Spleen (tissue), 3 donors: ENCODE measurements around the gene SLC13A3.

Source experiments
- POLR2A ChIP-seq, 3 donors: fragments of 450-650 bp; IDR thresholded peaks; one replicate each; pipeline ENCODE4 v1.5.1; 2017; ENCODE audit warnings: antibody characterized with exemption in 3 of 3, mild to moderate bottlenecking in 1 of 3
- POLR2AphosphoS5 ChIP-seq, 3 donors: sonication (generic); formaldehyde crosslinking; IDR thresholded peaks; one replicate each; pipeline ENCODE4 v1.5.1; 2017; ENCODE audit warnings: antibody characterized with exemption in 3 of 3

DNA sequence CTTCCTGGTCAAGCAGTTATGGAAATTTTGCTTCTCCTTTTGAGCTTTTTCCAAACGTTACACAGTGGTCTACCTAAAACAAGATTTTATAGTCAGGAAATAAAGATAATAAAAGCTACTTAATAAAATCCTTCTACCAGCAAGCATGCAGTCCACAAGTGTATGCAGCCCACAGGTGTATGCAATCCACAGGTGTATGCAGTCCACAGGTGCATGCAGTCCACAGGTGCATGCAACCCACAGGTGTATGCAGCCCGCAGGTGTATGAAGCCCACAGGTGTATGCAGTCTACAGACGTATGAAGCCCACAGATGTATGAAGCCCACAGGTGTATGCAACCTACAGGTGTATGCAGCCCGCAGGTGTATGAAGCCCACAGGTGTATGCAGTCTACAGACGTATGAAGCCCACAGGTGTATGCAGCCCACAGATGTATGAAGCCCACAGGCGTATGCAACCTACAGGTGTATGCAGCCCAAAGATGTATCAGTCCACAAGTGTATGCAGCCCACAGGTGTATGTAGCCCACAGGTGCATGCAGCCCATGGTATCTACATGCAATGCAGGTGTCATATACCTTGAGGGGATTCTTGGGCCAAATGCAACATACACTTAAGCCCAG, 74.4 kb downstream of the SLC13A3 start:
- TF ChIP-seq POLR2AphosphoS5 (IDR thresholded peaks at IDR 0.05) = no peak
- no peak for TF ChIP-seq POLR2A (IDR thresholded peaks at IDR 0.05)
